ENCODE results near the gene NHLH1.

The NHLH1 gene

GRCh38 chr1:160366731-160367515 lies at the start of gene NHLH1:
TSS of gene NHLH1 (plus strand) at chr1:160367071. CDS start at chr1:160370732, 3,661 bp downstream.
- in situ Hi-C loops (cut with MboI; ENCODE audit: low pct_unique_long_range_greater_than_20kb, low sequenced_read_pairs, unreplicated experiment) = no loop called here
- no peak for TF ChIP-seq CTCF (IDR thresholded peaks at IDR 0.05; ENCODE audit: extremely low read depth, insufficient read depth, missing control alignments)
- DNase-seq (ENCODE audit: low spot score) = no peak

- DNase-seq (ENCODE audit: low spot score) = no peak
- in situ Hi-C loops (cut with MboI; ENCODE audit: low pct_unique_long_range_greater_than_20kb, low sequenced_read_pairs, unreplicated experiment) = no loop called here
- TF ChIP-seq CTCF (IDR thresholded peaks at IDR 0.05; ENCODE audit: extremely low read depth, insufficient read depth, missing control alignments) = no peak
Observed at GRCh38 chr1:160322831-160323230, 44.0 kb upstream of the NHLH1 start.

GRCh38 chr1:160325252-160325651 lies 41.6 kb upstream of the NHLH1 start:
- TF ChIP-seq CTCF (IDR thresholded peaks at IDR 0.05; ENCODE audit: extremely low read depth, insufficient read depth, missing control alignments) = no peak
- in situ Hi-C loops (cut with MboI; ENCODE audit: low pct_unique_long_range_greater_than_20kb, low sequenced_read_pairs, unreplicated experiment) = no loop called here
- no peak for DNase-seq (ENCODE audit: low spot score)

GRCh38 chr1:160326418-160326817 lies 40.5 kb upstream of the NHLH1 start:
- no peak for TF ChIP-seq CTCF (IDR thresholded peaks at IDR 0.05; ENCODE audit: extremely low read depth, insufficient read depth, missing control alignments)
- DNase-seq (ENCODE audit: low spot score) = no peak
- in situ Hi-C loops (cut with MboI; ENCODE audit: low pct_unique_long_range_greater_than_20kb, low sequenced_read_pairs, unreplicated experiment) = no loop called here

GRCh38 chr1:160328184-160328583 lies 38.7 kb upstream of the NHLH1 start:
- no peak for DNase-seq (ENCODE audit: low spot score)
- no peak for TF ChIP-seq CTCF (IDR thresholded peaks at IDR 0.05; ENCODE audit: extremely low read depth, insufficient read depth, missing control alignments)
- in situ Hi-C loops (cut with MboI; ENCODE audit: low pct_unique_long_range_greater_than_20kb, low sequenced_read_pairs, unreplicated experiment) = no loop called here

GRCh38 chr1:160330119-160330518 lies 36.8 kb upstream of the NHLH1 start:
- TF ChIP-seq CTCF (IDR thresholded peaks at IDR 0.05; ENCODE audit: extremely low read depth, insufficient read depth, missing control alignments) = no peak
- no peak for DNase-seq (ENCODE audit: low spot score)
- in situ Hi-C loops (cut with MboI; ENCODE audit: low pct_unique_long_range_greater_than_20kb, low sequenced_read_pairs, unreplicated experiment) = no loop called here
